ENCODE measurements around the gene GSDME.
"Not testable (repeated sequence)": the region's sequence is repeated elsewhere in the genome, so short reads cannot be mapped to it uniquely, and the experiment has no call there.

The GSDME gene

GRCh38 chr7:24757353-24758275 is at the start of gene GSDME:
TSS of gene GSDME (minus strand) at chr7:24757464. CDS start at chr7:24749774, 7,690 bp downstream.
- DNase-seq (ENCODE audit: low read depth, low spot score) = peak; percentile 85

DNA sequence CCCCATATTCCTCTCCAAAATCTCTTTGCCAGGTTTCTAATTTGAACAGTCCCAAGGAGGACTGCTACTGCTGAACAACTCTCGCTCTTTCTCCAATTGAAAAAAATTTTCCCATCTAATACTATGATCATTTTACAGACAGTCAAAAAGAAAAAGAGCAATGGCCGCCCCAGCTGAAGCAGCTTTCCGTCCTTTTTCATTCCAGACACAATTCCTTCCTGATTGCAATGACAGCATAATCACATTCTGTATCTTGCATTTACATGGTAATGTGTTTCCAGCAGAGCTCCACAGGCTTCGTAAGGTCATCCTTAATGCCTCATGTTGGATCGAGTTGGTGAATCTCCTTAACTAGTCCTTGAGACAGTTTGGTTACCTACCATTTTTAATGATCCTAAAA is 45.0 kb upstream of the GSDME start:
- no peak for DNase-seq (ENCODE audit: low read depth, low spot score)

- no peak for DNase-seq (ENCODE audit: low read depth, low spot score)
Observed at GRCh38 chr7:24801883-24802282, 44.6 kb upstream of the GSDME start.

GRCh38 chr7:24800667-24801066 is 43.4 kb upstream of the GSDME start:
- DNase-seq (ENCODE audit: low read depth, low spot score) = no peak

DNA sequence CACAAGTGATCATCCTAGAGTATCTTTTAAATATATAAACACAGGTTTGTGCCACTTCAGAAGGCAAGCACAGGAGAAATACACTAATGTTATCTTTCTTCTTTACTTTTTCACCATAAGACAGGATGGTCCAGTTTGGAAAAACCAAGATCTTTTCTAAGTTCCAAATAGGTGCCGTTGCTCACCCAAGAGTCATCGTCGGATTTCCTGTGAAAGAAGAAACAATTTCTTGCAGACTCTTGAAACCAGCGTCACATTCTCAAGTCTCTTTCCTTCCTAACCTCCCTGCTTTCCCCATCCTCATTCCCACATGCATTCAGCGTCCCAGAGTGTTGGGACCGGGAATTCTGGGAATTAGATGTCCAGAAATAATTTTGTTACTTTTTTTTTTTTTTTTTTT is 42.8 kb upstream of the GSDME start:
- no peak for DNase-seq (ENCODE audit: low read depth, low spot score)

DNA sequence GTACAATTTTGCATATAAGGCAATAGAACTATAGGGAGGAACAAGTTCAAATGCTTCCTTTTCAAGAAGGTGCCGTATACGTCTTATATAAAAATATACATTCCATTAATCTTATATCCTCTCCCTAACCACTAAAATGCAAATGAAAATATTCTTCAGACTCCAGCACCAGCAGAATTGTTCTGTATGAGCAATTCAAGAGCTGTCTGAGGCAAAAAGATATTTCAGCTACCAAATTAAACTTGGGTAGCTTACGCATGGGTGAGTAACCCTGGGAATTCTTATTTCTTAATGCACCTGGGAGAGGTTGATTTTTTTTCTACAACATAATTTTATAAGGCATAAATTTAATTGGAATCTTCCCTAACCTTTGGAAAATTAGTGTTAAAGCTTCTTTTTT is 42.2 kb upstream of the GSDME start:
- DNase-seq (ENCODE audit: low read depth, low spot score) = no peak

DNA sequence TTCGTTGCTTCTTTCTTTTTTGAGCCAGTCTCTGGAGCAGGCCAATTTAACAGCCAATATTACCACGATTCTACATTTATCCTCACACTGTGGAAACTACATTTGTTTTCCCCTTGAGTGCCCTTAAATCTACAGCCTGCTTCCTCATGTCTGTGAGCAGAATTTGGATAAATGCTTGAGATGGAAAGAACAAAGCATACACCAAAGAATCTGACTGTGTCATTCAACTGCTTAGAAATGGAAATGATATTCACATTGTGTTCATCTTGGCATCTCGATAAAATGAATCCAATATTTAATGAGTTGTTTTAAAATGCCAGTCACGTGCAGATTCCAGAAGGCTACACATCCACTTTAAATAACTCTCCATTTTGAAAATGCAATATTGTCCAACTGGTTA is 41.0 kb upstream of the GSDME start:
- DNase-seq (ENCODE audit: low read depth, low spot score) = no peak

GRCh38 chr7:24797270-24797669 is 40.0 kb upstream of the GSDME start:
- DNase-seq (ENCODE audit: low read depth, low spot score) = no peak

DNA sequence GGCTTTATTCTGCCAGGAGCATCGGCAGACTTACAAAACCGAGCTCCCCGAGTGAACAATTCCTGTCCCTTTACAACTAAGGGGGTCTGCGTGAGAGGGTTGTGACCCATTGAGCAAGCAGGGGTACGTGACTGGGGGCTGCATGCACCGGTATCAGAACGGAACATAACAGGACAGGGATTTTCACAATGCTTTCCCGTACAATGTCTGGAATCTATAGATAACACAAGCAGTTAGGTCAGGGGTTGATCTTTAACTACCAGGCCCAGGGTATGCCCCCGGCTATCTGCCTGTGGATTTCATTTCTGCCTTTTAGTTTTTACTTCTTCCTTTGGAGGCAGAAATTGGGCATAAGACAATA is 38.1 kb upstream of the GSDME start:
- DNase-seq (ENCODE audit: low read depth, low spot score) = no peak

DNA sequence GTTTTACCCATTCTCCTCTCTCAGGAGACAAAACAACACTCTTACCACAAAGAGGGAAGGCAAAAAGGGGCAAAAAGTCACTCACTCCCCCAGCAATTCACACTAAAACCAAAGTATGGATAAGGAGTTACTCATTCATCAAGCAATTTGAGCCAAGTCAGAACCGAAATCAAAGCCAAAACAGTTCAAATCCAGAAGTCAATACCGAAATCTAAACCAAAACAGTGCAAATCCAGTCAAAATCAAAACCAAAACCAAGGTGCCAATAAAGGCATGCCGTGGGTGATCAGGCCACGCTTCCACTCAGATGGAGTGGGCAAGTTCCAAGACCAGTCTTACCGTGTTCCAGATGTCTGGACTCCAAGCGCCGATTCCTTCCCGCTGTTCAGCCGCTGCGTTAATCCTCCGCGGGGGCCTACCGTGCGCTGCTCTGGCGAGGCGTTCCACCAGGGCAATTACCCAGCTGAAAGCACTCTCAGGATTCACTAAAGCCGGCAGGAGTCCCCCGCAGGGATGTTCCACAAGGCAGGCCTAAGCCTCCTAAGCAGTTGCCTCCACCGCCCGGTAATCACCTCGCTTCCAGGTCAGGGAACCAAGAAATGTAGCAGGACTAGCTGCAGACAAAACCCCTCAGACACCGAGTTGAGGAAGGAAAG is 37.6 kb upstream of the GSDME start:
- DNase-seq (ENCODE audit: low read depth, low spot score) = not testable (repeated sequence)

- DNase-seq (ENCODE audit: low read depth, low spot score) = no peak
Observed at GRCh38 chr7:24793982-24794648, 36.9 kb upstream of the GSDME start.

DNA sequence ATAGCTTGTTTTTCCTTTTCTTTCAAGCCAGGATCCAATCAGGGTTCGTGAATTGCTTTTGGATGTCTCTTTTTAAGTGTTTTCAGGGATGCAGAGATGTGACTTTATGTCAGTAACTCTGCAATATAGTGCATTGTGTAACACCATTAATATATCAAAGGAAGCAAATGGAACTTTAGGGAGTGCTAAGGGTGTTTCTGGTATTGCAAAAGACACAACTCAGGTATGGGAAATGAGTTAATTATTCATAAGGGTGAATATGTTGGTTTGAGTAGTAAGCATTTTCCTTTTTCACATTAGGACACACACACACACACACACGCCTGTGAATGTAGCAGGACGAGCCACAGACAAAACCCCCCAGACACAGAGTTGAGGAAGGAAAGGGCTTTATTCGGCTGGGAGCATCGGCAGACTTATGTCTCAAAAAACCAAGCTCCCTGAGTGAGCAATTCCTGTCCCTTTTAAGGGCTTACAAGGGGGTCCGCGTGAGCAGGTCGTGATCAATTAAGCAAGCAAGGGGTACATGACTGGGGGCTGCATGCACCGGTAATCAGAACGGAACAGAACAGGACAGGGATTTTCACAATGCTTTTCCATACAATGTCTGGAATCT is 31.8 kb upstream of the GSDME start:
- no peak for DNase-seq (ENCODE audit: low read depth, low spot score)

DNA sequence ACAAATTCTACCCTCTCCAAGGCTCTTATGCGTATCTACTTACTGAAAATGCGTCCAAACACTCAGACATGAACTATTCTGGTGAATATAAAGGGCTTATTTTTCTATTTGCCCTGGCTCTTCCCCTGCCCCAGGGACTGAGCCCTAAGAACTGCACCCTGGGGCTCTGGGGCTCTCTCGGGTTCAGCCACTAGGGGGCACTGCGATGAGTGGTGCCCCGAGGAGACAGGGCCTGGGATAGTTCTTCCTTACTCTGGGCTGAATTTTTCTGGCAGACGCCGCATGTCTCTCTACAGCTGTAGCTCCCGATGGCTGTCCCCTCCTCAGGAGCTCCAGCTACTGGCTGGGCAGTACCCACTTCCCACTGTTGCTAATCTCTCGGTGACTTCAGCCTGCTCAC is 30.8 kb upstream of the GSDME start:
- DNase-seq (ENCODE audit: low read depth, low spot score) = no peak

DNA sequence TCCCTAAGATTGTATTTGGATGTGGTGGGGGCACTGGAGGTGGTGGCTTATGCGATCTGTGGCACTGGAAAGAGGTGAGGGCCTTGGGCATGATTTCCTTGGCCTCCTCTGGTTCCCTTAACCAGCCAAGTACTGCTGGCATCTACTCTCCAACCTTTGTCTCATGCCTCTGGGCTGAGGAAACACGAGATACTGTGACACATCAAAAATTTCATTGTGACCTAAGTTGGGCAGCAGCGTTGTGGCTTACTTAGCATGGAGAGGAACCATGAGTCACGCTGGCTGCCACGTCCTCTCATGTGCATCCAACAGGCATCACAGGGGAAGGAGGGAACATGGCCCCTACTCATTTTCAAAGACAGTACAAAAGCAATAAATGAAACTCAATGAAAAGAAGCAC is 29.7 kb upstream of the GSDME start:
- DNase-seq (ENCODE audit: low read depth, low spot score) = peak; percentile 97

GRCh38 chr7:24786306-24786705 is 29.0 kb upstream of the GSDME start:
- no peak for DNase-seq (ENCODE audit: low read depth, low spot score)

DNA sequence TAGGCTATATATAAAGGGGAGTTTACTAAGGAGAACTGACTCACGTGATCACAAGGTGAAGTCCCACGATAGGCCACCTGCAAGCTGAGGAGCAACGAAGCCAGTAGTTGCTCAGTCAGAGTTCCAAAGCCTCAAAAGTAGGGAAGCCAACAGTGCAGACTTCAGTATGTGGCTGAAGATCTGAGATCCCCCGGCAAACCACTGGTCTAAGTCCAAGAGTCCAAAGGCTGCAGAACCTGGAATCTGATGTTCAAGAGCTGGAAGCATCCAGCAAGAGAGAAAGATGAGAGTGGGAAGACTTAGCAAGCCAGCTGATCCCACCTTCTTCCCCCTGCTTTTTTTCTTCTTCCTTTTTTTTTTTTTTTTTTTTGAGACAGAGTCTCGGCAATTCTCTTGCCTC is 27.0 kb upstream of the GSDME start:
- DNase-seq (ENCODE audit: low read depth, low spot score) = no peak

DNA sequence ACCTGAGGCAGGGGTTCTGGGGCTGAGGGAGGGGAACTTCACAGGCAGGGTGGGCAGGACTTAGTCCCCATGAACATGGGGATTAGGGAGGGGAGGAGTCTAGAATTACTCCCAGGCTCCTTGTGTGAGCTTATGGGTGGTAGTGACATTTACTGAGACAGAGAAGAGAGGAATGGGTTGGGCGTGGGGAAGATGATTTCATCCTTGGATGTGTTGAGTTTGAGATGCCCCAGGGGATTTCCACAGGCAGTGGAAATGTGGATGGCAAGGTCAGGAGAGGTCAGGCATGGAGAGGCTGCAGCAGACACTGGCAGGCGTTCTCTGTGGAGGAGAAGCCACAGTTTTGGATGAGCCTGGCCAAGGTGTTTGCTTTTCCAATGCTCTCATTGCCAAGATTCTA is 26.4 kb upstream of the GSDME start:
- DNase-seq (ENCODE audit: low read depth, low spot score) = no peak

GRCh38 chr7:24781106-24781505 is 23.8 kb upstream of the GSDME start:
- no peak for DNase-seq (ENCODE audit: low read depth, low spot score)

DNA sequence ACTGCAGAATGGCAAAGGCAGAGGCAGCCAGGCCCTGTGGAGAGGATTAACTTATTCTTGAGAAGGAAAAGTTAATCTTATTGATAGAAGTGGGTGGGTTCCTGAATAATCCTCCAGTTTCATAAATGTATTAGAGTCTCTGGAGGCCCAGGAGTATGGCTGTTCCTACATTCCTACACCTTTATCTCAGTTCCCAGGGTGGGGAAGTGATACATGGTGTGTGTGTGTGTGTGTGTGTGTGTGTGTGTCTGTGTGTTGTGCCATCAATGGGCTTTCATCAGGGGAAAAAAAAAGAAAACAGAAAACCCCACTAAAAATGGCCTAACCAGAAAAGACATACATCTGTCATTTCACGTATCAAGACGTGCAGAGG is 22.0 kb upstream of the GSDME start:
- DNase-seq (ENCODE audit: low read depth, low spot score) = no peak

DNA sequence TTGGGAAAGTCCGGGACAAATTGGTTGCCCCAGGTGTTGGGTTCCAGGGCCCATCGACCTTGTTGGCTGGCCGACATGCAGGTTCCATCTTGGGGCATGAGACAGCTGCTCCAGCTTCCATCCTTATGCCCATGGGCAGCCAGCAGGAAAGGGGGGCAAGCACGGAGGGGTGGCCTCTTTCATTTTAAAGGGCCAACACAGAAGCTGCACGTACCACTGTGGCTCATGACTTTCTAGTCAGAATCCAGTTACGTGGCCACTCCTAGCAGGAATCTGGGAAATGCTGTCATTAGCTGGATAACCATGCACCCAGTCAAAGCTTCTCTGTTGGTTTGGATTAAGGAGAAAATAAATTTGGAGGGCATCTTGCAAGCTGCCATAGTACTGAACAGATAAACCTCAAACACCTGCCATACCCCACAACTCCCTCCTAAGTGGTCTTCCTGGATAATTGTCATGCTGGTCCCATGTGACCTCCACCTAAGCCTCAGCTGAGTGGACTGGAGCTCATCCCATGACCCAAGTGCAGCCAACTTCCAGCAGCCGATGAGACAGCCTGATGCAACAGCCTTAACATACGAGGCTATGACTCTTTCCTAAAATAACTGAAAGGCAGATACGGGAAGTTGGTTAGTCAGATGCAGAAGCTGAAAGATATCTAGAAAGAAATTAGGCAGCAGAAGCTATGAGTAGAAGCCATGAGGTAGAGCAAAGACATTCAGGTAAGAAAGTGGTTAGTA is 21.4 kb upstream of the GSDME start:
- DNase-seq (ENCODE audit: low read depth, low spot score) = peak; percentile 19

DNA sequence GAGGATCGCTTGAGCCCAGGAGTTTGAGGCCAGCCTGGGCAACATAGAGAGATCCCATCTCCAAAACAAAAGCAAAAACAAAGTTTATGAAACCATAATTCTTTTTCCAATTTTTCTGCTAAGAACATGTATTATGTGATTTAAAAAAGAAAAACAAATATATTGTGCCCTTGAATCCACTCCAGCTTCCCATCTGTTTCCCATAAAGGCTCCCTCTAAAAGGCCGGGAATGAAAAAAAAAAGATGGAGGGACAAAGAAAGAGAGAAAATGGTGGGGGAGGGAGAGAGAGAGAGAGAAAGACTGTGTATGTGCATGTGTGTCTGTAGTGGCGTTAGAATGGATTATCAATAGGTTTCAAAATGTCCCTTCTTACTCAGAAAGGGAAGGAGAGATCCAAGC is 20.5 kb upstream of the GSDME start:
- DNase-seq (ENCODE audit: low read depth, low spot score) = no peak

DNA sequence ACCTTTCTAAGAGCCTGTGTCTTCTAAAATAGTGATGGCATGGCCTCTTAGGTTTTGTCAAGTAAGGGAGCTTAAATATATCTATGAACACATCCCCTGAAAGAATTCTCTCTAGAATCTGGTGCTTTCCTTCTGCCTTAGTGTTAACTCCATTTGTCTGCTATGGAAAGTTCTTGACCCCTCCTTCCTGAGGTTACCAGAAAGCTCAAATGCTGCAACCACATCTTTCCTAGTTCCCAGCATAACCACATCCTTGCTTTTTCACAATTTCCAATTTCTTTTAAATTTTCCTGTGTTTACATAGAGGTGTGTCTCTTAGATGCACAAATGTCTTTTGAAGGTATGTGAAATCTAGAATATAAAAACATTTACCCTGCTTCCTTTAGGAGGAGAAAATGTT is 16.4 kb upstream of the GSDME start:
- DNase-seq (ENCODE audit: low read depth, low spot score) = no peak
